ENCODE results near the gene SCAMP3. TPM values are rescaled to one million over a fixed set of nuclear protein-coding genes. Genes with fewer than 3 reads are reported as not detected.

Gene SCAMP3
- total and polyA plus RNA-seq, 10 of the 15 experiments (the other 5 are each of a cell fraction or from before 2014, with no cell fraction given) = 17.2 to 133 (median 87.3) TPM

GRCh38 chr1:155219592-155220031, 42.5 kb downstream of the SCAMP3 start (continued):
- TF ChIP-seq, protein P1, sequence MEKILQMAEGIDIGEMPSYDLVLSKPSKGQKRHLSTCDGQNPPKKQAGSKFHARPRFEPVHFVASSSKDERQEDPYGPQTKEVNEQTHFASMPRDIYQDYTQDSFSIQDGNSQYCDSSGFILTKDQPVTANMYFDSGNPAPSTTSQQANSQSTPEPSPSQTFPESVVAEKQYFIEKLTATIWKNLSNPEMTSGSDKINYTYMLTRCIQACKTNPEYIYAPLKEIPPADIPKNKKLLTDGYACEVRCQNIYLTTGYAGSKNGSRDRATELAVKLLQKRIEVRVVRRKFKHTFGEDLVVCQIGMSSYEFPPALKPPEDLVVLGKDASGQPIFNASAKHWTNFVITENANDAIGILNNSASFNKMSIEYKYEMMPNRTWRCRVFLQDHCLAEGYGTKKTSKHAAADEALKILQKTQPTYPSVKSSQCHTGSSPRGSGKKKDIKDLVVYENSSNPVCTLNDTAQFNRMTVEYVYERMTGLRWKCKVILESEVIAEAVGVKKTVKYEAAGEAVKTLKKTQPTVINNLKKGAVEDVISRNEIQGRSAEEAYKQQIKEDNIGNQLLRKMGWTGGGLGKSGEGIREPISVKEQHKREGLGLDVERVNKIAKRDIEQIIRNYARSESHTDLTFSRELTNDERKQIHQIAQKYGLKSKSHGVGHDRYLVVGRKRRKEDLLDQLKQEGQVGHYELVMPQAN (conservative IDR thresholded peaks at IDR 0.05) = no peak
- TF ChIP-seq RUNX3 (IDR thresholded peaks at IDR 0.05; ENCODE audit: low read length) (peak; percentile 32; the same call in 1 of the 2 replicates), RFX5 (IDR thresholded peaks at IDR 0.05; ENCODE audit: low read depth, low read length) (no peak), SIX5 (IDR thresholded peaks at IDR 0.05; ENCODE audit: low read depth, low read length, severe bottlenecking) (peak; percentile 55), ZNF24 (IDR thresholded peaks at IDR 0.05) (no peak)

DNA sequence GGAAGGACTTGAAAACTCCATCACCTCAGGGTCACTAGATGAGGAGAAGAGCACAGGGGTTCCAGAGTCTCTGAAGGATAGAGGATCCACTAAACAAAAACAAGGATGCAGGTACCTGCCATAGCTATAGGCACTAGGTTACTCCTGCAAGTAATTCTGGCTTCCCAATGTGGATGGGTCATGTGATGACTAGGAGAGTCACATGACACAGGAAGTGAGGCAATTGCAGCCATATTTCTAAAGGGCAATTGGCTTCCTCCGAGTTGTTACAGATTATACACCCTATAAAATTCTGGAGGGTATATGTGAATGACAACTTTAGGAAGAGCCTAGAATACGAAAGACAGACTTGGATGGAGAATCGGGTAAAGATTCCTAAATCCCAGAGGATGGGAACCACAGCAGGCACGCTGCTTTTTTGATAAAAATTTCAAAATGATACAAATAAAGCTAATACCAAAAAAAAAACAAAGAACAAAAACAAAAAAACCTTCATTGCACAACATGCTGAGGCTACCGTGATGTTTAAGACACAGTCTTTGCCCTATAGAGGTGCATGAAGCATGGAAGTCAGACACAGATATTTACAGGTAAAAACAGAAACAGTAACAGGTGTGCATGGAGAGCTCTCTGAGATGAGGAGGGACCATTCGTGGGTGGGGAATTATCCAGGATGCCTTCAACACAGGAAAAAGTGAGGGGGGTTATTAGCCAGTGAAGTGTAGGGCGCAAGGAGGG, 43.1 kb downstream of the SCAMP3 start:
- H3K27me3 ChIP-seq (replicated peaks in 1 of 2; ENCODE audit: control insufficient read depth in 2 of 2, insufficient read depth in 2 of 2, low read length in 1 of 2) = no peaks in the 10 kb centered on the region
- DNase-seq (ENCODE audit: low read depth, low spot score) = no peak
- no peak overlapping the region for H3K4me3 ChIP-seq
- peaks cover 19% of the 10 kb centered on the region for H3K4me1 ChIP-seq (ENCODE audit: control insufficient read depth, insufficient read depth, low read length)
- no peak for FAIRE-seq
- ATAC-seq = peak; percentile 37
- RAD21 ChIA-PET (ENCODE audit: unreplicated experiment) = no interaction called here
- POLR2A ChIA-PET = no interaction called here
- H3K9ac ChIP-seq (ENCODE audit: control insufficient read depth, insufficient read depth, low read length) = no peak overlapping the region
- no peaks in the 10 kb centered on the region for H3K9me3 ChIP-seq (replicated peaks; ENCODE audit: control insufficient read depth, insufficient read depth, low read length)
- SMC1A ChIA-PET (ENCODE audit: uncharacterized antibody, unreplicated experiment) = interaction anchor here (0.9 to 1.3 kb wide), 2 partner anchors 12 to 25 kb away, joined by 3 to 4 read pairs; no protein-coding TSS in a partner anchor
- no peak overlapping the region for H3K27ac ChIP-seq (ENCODE audit: control insufficient read depth, insufficient read depth)
- CTCF ChIA-PET = interaction anchor here (1.1 kb wide), 1 partner anchor 32 kb away, joined by 5 read pairs; no protein-coding TSS in a partner anchor
- no peaks in the 10 kb centered on the region; a peak in 1 of 4 replicates for H3K36me3 ChIP-seq (ENCODE audit: control insufficient read depth in 2 of 2, insufficient read depth in 2 of 2, low read length in 1 of 2)
- no peaks in the 10 kb centered on the region for H3K79me2 ChIP-seq (ENCODE audit: control insufficient read depth, insufficient read depth, low read length)
- 63% methylated on average over 7 of the region's 7 CpGs for WGBS (ENCODE audit: insufficient coverage, insufficient replicate concordance, low lambda C conversion rate, missing lambda C conversion rate)
- no TSS peak for BruUV-seq (replicated peaks)
- no peak overlapping the region for H3K4me2 ChIP-seq (ENCODE audit: control insufficient read depth, insufficient read depth)
- no peaks in the 10 kb centered on the region for H4K20me1 ChIP-seq (ENCODE audit: control insufficient read depth, insufficient read depth)
- in situ Hi-C loops (cut with MboI) (no loop called here), intact Hi-C loops (cut with micrococcal nuclease; ENCODE audit: unreplicated experiment) (no loop called here)
- H2AFZ ChIP-seq (ENCODE audit: control insufficient read depth, low read depth, low read length) = peak overlapping the region; percentile 60
- TF ChIP-seq MEF2A (IDR thresholded peaks at IDR 0.05; ENCODE audit: insufficient read depth, low read depth, low read length) (no peak), MXI1 (IDR thresholded peaks at IDR 0.05; ENCODE audit: low read depth, low read length) (no peak), ZNF687 (IDR thresholded peaks at IDR 0.05) (no peak), PAX5 (IDR thresholded peaks at IDR 0.05; ENCODE audit: borderline replicate concordance, low read depth, low read length) (no peak), BHLHE40 (IDR thresholded peaks at IDR 0.05; ENCODE audit: borderline replicate concordance in 1 of 2, low read depth in 2 of 2, low read length in 1 of 2) (no peak), SMARCA5 (IDR thresholded peaks at IDR 0.05) (no peak)
- TF ChIP-seq, protein P1 (conservative IDR thresholded peaks at IDR 0.05) = no peak

All from GM12878 (cell line).